ENCODE measurements around the gene NRG3.

DNA sequence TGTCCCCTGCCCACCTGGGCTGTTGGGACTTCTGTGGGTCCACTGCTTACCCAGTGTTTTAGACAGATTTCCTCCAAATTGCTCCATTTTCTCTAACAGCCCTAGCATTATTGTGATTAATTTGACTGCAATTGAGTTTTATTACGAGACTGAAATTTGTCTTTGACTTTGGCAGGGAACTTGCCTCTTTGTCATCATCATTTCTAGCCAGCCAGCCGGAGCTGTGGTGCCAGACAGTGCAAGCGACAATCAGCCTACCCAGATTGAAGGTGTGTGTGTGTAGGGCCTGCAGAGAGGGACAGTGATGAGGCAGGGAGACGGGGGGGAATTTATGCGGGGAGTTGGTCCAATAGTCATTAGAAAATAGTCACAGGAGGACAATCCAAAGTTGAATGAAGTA is 743.0 kb downstream of the NRG3 start:
- TF ChIP-seq, protein P1, sequence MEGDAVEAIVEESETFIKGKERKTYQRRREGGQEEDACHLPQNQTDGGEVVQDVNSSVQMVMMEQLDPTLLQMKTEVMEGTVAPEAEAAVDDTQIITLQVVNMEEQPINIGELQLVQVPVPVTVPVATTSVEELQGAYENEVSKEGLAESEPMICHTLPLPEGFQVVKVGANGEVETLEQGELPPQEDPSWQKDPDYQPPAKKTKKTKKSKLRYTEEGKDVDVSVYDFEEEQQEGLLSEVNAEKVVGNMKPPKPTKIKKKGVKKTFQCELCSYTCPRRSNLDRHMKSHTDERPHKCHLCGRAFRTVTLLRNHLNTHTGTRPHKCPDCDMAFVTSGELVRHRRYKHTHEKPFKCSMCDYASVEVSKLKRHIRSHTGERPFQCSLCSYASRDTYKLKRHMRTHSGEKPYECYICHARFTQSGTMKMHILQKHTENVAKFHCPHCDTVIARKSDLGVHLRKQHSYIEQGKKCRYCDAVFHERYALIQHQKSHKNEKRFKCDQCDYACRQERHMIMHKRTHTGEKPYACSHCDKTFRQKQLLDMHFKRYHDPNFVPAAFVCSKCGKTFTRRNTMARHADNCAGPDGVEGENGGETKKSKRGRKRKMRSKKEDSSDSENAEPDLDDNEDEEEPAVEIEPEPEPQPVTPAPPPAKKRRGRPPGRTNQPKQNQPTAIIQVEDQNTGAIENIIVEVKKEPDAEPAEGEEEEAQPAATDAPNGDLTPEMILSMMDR (conservative IDR thresholded peaks at IDR 0.05 in 1 of 2, IDR thresholded peaks at IDR 0.05 in 1 of 2; ENCODE audit: low read depth in 1 of 2, low read length in 2 of 2): no peak
- TF ChIP-seq EZH2 (IDR thresholded peaks at IDR 0.05; ENCODE audit: low read length, missing control alignments): no peak

Measured in fibroblast of lung (primary cell).